T-helper 17 cell (primary cell): ENCODE measurements around the gene GGTLC2. TPM values are rescaled to one million over a fixed set of nuclear protein-coding genes. Genes with fewer than 3 reads are reported as not detected.

Experiments used
- ATAC-seq: fragments of 150-1000 bp; cut with Tn5 transposase; 2 replicates; pipeline ENCODE4 v1.10.0; 2021; ENCODE audit warnings: mild to moderate bottlenecking, moderate library complexity
- DNase-seq, 3 donors: peaks; one replicate each; pipeline versions ENCODE4 v3.0.0 to v3.0.0-alpha.2; 2020 to 2021
- H3K9me3 ChIP-seq: one replicate; pipeline ENCODE4 v1.7.0; 2013; ENCODE audit warnings: low read length, mild to moderate bottlenecking; ENCODE audit not compliant: control insufficient read depth, poor library complexity, severe bottlenecking
- H3K27ac Mint-ChIP-seq: one replicate; pipeline ENCODE4 v1.8.0; 2022; ENCODE audit warnings: mild to moderate bottlenecking, moderate library complexity, mixed read lengths
- H3K27me3 Mint-ChIP-seq: one replicate; pipeline ENCODE4 v1.8.0; 2022; ENCODE audit warnings: mixed read lengths
- H3K36me3 Mint-ChIP-seq: one replicate; pipeline ENCODE4 v1.8.0; 2022; ENCODE audit warnings: low read depth, mixed read lengths
- H3K4me1 Mint-ChIP-seq: one replicate; pipeline ENCODE4 v1.8.0; 2022; ENCODE audit warnings: mild to moderate bottlenecking, mixed read lengths
- H3K4me3 Mint-ChIP-seq: one replicate; pipeline ENCODE4 v1.8.0; 2022; ENCODE audit warnings: mild to moderate bottlenecking, moderate library complexity, mixed read lengths
- total RNA-seq, 4 donors: library from RNA in 2 of 4; stranded (reverse) in 2 of 4; gene quantifications; one replicate each; pipeline ENCODE4 v1.2.3 and lab custom pipeline; 2022 to 2026

Gene GGTLC2
- total RNA-seq, 2 donors from 2014 or later = not detected

GRCh38 chr22:22666307-22667091 is 22.1 kb downstream of the GGTLC2 start:
- Mint-ChIP-seq H3K4me3 (no peak overlapping the region), H3K4me1 (no peaks in the 10 kb centered on the region), H3K27me3 (peaks cover 31% of the 10 kb centered on the region), H3K27ac (no peak overlapping the region), H3K36me3 (no peaks in the 10 kb centered on the region)
- no peak for ATAC-seq
- no peak for DNase-seq
- H3K9me3 ChIP-seq = no peaks in the 10 kb centered on the region

- Mint-ChIP-seq H3K27me3 (peaks cover 42% of the 10 kb centered on the region), H3K27ac (no peak overlapping the region), H3K4me3 (no peak overlapping the region), H3K4me1 (peaks cover 2% of the 10 kb centered on the region), H3K36me3 (no peaks in the 10 kb centered on the region)
- ATAC-seq (no peak), DNase-seq (no peak)
- peaks cover 2% of the 10 kb centered on the region for H3K9me3 ChIP-seq
Measured at GRCh38 chr22:22667966-22668880, 23.8 kb downstream of the GGTLC2 start.

GRCh38 chr22:22669093-22669492 is 24.7 kb downstream of the GGTLC2 start:
- Mint-ChIP-seq H3K4me3 (no peak overlapping the region), H3K36me3 (no peaks in the 10 kb centered on the region), H3K4me1 (peaks cover 2% of the 10 kb centered on the region), H3K27ac (no peak overlapping the region), H3K27me3 (peaks cover 50% of the 10 kb centered on the region)
- no peak for DNase-seq
- no peak for ATAC-seq
- H3K9me3 ChIP-seq = peaks cover 2% of the 10 kb centered on the region

GRCh38 chr22:22670076-22670795 is 25.8 kb downstream of the GGTLC2 start:
- H3K4me1 Mint-ChIP-seq = peaks cover 2% of the 10 kb centered on the region
- no peak overlapping the region for H3K27ac Mint-ChIP-seq
- H3K36me3 Mint-ChIP-seq = peaks cover 4% of the 10 kb centered on the region
- H3K4me3 Mint-ChIP-seq = no peak overlapping the region
- H3K9me3 ChIP-seq = peaks cover 2% of the 10 kb centered on the region
- ATAC-seq (no peak), DNase-seq (no peak)
- peaks cover 51% of the 10 kb centered on the region for H3K27me3 Mint-ChIP-seq

GRCh38 chr22:22671506-22671905 is 27.1 kb downstream of the GGTLC2 start:
- peaks cover 2% of the 10 kb centered on the region for H3K4me1 Mint-ChIP-seq
- H3K36me3 Mint-ChIP-seq = peaks cover 5% of the 10 kb centered on the region
- H3K4me3 Mint-ChIP-seq = no peak overlapping the region
- H3K27me3 Mint-ChIP-seq = peaks cover 51% of the 10 kb centered on the region
- DNase-seq = no peak
- ATAC-seq = no peak
- H3K27ac Mint-ChIP-seq = no peak overlapping the region
- H3K9me3 ChIP-seq = peaks cover 2% of the 10 kb centered on the region

- Mint-ChIP-seq H3K4me3 (no peak overlapping the region), H3K27me3 (peaks cover 67% of the 10 kb centered on the region), H3K4me1 (peaks cover 2% of the 10 kb centered on the region), H3K36me3 (peaks cover 5% of the 10 kb centered on the region), H3K27ac (no peak overlapping the region)
- DNase-seq (no peak), ATAC-seq (no peak)
- peaks cover 2% of the 10 kb centered on the region for H3K9me3 ChIP-seq
Measured at GRCh38 chr22:22673099-22673498, 28.7 kb downstream of the GGTLC2 start.

GRCh38 chr22:22673628-22674027 is 29.2 kb downstream of the GGTLC2 start:
- Mint-ChIP-seq H3K4me3 (no peak overlapping the region), H3K27ac (no peak overlapping the region), H3K27me3 (peaks cover 68% of the 10 kb centered on the region), H3K36me3 (peaks cover 5% of the 10 kb centered on the region), H3K4me1 (peaks cover 2% of the 10 kb centered on the region)
- H3K9me3 ChIP-seq = peaks cover 2% of the 10 kb centered on the region
- ATAC-seq (no peak), DNase-seq (no peak)

GRCh38 chr22:22674467-22674866 is 30.1 kb downstream of the GGTLC2 start:
- Mint-ChIP-seq H3K4me1 (peaks cover 2% of the 10 kb centered on the region), H3K27ac (no peak overlapping the region), H3K4me3 (no peak overlapping the region), H3K36me3 (peaks cover 5% of the 10 kb centered on the region), H3K27me3 (peaks cover 72% of the 10 kb centered on the region)
- ATAC-seq (no peak), DNase-seq (no peak)
- peaks cover 2% of the 10 kb centered on the region for H3K9me3 ChIP-seq

- ATAC-seq = no peak
- Mint-ChIP-seq H3K36me3 (peaks cover 5% of the 10 kb centered on the region), H3K27me3 (peaks cover 43% of the 10 kb centered on the region), H3K4me3 (no peak overlapping the region), H3K4me1 (no peaks in the 10 kb centered on the region), H3K27ac (no peak overlapping the region)
- no peaks in the 10 kb centered on the region for H3K9me3 ChIP-seq
- DNase-seq = no peak
Measured at GRCh38 chr22:22678970-22679369, 34.6 kb downstream of the GGTLC2 start.

- Mint-ChIP-seq H3K27me3 (peaks cover 32% of the 10 kb centered on the region), H3K36me3 (no peaks in the 10 kb centered on the region), H3K4me1 (no peaks in the 10 kb centered on the region), H3K4me3 (no peak overlapping the region), H3K27ac (no peak overlapping the region)
- H3K9me3 ChIP-seq = no peaks in the 10 kb centered on the region
- DNase-seq = no peak
- no peak for ATAC-seq
Measured at GRCh38 chr22:22680396-22680795, 36.0 kb downstream of the GGTLC2 start.

- no peak overlapping the region for H3K27ac Mint-ChIP-seq
- no peak for DNase-seq
- no peak for ATAC-seq
- peaks cover 30% of the 10 kb centered on the region for H3K27me3 Mint-ChIP-seq
- no peaks in the 10 kb centered on the region for H3K9me3 ChIP-seq
- no peak overlapping the region for H3K4me3 Mint-ChIP-seq
- no peaks in the 10 kb centered on the region for H3K4me1 Mint-ChIP-seq
- no peaks in the 10 kb centered on the region for H3K36me3 Mint-ChIP-seq
Measured at GRCh38 chr22:22681221-22681739, 36.9 kb downstream of the GGTLC2 start.

GRCh38 chr22:22682196-22682595 is 37.8 kb downstream of the GGTLC2 start:
- H3K9me3 ChIP-seq = no peaks in the 10 kb centered on the region
- Mint-ChIP-seq H3K4me3 (no peak overlapping the region), H3K27me3 (peaks cover 22% of the 10 kb centered on the region), H3K27ac (no peak overlapping the region), H3K4me1 (peaks cover 5% of the 10 kb centered on the region), H3K36me3 (no peaks in the 10 kb centered on the region)
- ATAC-seq (no peak), DNase-seq (no peak)
